Astrocyte (in vitro differentiated cells and primary cell): ENCODE data around the gene TM4SF20. TPM values are rescaled to one million over a fixed set of nuclear protein-coding genes. Genes with fewer than 3 reads are reported as not detected.
A peak's percentile ranks its signal among the peaks of the same experiment; 100 is the strongest.

Experiments
- DNase-seq: peaks from one replicate; pipeline ENCODE4 v3.0.0-alpha.2; 2010; ENCODE audit warnings: low read depth
- FAIRE-seq: peaks from 2 replicates; lab custom pipeline; 2011; peaks lifted over from hg19 to GRCh38; lab: Jason Lieb, UNC
- H2AFZ ChIP-seq: 2 replicates; pipeline ENCODE4 v1.6.0; 2012; ENCODE audit warnings: low read depth, low read length, inconsistent platforms
- H3K27ac ChIP-seq: 2 replicates; pipeline ENCODE4 v1.5.1; 2011; ENCODE audit warnings: low read depth, low read length, inconsistent platforms
- H3K27me3 ChIP-seq: 2 replicates; pipeline ENCODE4 v1.6.0; 2011; ENCODE audit warnings: low read length, inconsistent platforms; ENCODE audit not compliant: insufficient read depth
- H3K36me3 ChIP-seq: 2 replicates; pipeline ENCODE4 v1.5.1; 2011; ENCODE audit warnings: low read length, inconsistent platforms; ENCODE audit not compliant: insufficient read depth
- H3K4me1 ChIP-seq: 2 replicates; pipeline ENCODE4 v1.5.1; 2011; ENCODE audit warnings: low read length, inconsistent platforms; ENCODE audit not compliant: insufficient read depth
- H3K4me2 ChIP-seq: 2 replicates; pipeline ENCODE4 v1.6.0; 2012; ENCODE audit warnings: low read length, inconsistent platforms
- H3K4me3 ChIP-seq: 2 replicates; pipeline ENCODE4 v1.5.1; 2011; ENCODE audit warnings: low read depth, mild to moderate bottlenecking, low read length, inconsistent platforms; ENCODE audit not compliant: insufficient read depth
- H3K79me2 ChIP-seq: 2 replicates; pipeline ENCODE4 v1.6.0; 2012; ENCODE audit warnings: mild to moderate bottlenecking, low read length, inconsistent platforms; ENCODE audit not compliant: insufficient read depth
- H3K9ac ChIP-seq: 2 replicates; pipeline ENCODE4 v1.6.0; 2012; ENCODE audit warnings: mild to moderate bottlenecking, low read length, inconsistent platforms
- H3K9me3 ChIP-seq: 2 replicates; pipeline ENCODE4 v1.5.1; 2012; ENCODE audit warnings: low read depth, mild to moderate bottlenecking, low read length, inconsistent platforms; ENCODE audit not compliant: insufficient read depth
- H4K20me1 ChIP-seq: 2 replicates; pipeline ENCODE4 v1.6.0; 2012; ENCODE audit warnings: low read length, inconsistent platforms; ENCODE audit not compliant: insufficient read depth
- H3K27ac Mint-ChIP-seq: one replicate; pipeline ENCODE4 v1.8.0; 2021; ENCODE audit warnings: mild to moderate bottlenecking, mixed read lengths; ENCODE audit not compliant: unreplicated experiment
- H3K27me3 Mint-ChIP-seq: one replicate; pipeline ENCODE4 v1.8.0; 2021; ENCODE audit warnings: low read depth, mixed read lengths; ENCODE audit not compliant: unreplicated experiment
- H3K36me3 Mint-ChIP-seq: one replicate; pipeline ENCODE4 v1.8.0; 2021; ENCODE audit warnings: low read depth, mixed read lengths; ENCODE audit not compliant: unreplicated experiment
- H3K4me1 Mint-ChIP-seq: one replicate; pipeline ENCODE4 v1.8.0; 2021; ENCODE audit warnings: low read depth, mixed read lengths; ENCODE audit not compliant: unreplicated experiment
- H3K4me3 Mint-ChIP-seq: one replicate; pipeline ENCODE4 v1.8.0; 2021; ENCODE audit warnings: mild to moderate bottlenecking, moderate library complexity, mixed read lengths; ENCODE audit not compliant: unreplicated experiment
- H3K9me3 Mint-ChIP-seq: one replicate; pipeline ENCODE4 v1.8.0; 2021; ENCODE audit warnings: mild to moderate bottlenecking, mixed read lengths; ENCODE audit not compliant: unreplicated experiment
- EZH2 ChIP-seq: IDR thresholded peaks from 2 replicates; pipeline ENCODE4 v1.6.1; 2012; ENCODE audit warnings: mild to moderate bottlenecking, low read length, inconsistent platforms; ENCODE audit not compliant: insufficient read depth
- total RNA-seq: library from RNA; stranded (reverse); gene quantifications from 2 replicates; pipeline ENCODE4 v1.2.1, GENCODE V29; 2021
- TF ChIP-seq, protein P1 (sequence below): IDR thresholded peaks from 2 replicates; pipeline ENCODE4 v1.5.1; 2011; ENCODE audit warnings: low read depth, mild to moderate bottlenecking, inconsistent platforms, low read length, moderate library complexity; ENCODE audit not compliant: insufficient read depth

TM4SF20 gene
- total RNA-seq, 1 donor from 2014 or later = not detected

DNA sequence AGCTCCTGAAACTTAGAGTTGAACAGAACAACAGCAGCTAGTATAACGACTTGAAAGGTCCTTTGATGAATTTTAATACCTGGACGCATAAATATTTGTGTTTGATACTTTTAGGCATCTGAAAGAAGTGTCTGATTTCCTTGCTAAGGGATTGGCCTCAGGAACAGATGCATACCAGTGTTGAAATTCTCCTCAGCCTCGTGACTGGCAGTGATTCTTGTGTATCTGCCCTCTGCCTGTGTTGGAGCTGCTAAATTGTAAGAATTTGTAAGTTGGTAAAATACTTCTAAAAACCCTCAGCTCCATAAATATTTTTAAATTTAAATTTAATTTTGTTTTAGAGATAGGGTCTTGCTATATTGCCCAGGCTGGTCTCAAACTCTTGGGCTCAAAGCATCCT is 31.1 kb upstream of the TM4SF20 start:
- Mint-ChIP-seq H3K27me3 (no peaks in the 10 kb centered on the region), H3K4me3 (no peak overlapping the region), H3K27ac (peak overlapping the region; percentile 41), H3K4me1 (peaks cover 34% of the 10 kb centered on the region), H3K9me3 (no peaks in the 10 kb centered on the region), H3K36me3 (no peaks in the 10 kb centered on the region)
- H3K4me1 ChIP-seq = peaks cover 30% of the 10 kb centered on the region
- DNase-seq (no peak), FAIRE-seq (no peak)
- no peaks in the 10 kb centered on the region for H3K36me3 ChIP-seq
- H3K9ac ChIP-seq = no peak overlapping the region
- no peak overlapping the region for H3K27ac ChIP-seq
- no peaks in the 10 kb centered on the region for H4K20me1 ChIP-seq
- H2AFZ ChIP-seq = no peak overlapping the region
- H3K4me2 ChIP-seq = no peak overlapping the region
- no peaks in the 10 kb centered on the region for H3K79me2 ChIP-seq
- no peak overlapping the region for H3K4me3 ChIP-seq
- no peaks in the 10 kb centered on the region for H3K9me3 ChIP-seq
- TF ChIP-seq, protein P1, sequence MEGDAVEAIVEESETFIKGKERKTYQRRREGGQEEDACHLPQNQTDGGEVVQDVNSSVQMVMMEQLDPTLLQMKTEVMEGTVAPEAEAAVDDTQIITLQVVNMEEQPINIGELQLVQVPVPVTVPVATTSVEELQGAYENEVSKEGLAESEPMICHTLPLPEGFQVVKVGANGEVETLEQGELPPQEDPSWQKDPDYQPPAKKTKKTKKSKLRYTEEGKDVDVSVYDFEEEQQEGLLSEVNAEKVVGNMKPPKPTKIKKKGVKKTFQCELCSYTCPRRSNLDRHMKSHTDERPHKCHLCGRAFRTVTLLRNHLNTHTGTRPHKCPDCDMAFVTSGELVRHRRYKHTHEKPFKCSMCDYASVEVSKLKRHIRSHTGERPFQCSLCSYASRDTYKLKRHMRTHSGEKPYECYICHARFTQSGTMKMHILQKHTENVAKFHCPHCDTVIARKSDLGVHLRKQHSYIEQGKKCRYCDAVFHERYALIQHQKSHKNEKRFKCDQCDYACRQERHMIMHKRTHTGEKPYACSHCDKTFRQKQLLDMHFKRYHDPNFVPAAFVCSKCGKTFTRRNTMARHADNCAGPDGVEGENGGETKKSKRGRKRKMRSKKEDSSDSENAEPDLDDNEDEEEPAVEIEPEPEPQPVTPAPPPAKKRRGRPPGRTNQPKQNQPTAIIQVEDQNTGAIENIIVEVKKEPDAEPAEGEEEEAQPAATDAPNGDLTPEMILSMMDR = no peak
- no peak for TF ChIP-seq EZH2
- no peaks in the 10 kb centered on the region for H3K27me3 ChIP-seq

DNA sequence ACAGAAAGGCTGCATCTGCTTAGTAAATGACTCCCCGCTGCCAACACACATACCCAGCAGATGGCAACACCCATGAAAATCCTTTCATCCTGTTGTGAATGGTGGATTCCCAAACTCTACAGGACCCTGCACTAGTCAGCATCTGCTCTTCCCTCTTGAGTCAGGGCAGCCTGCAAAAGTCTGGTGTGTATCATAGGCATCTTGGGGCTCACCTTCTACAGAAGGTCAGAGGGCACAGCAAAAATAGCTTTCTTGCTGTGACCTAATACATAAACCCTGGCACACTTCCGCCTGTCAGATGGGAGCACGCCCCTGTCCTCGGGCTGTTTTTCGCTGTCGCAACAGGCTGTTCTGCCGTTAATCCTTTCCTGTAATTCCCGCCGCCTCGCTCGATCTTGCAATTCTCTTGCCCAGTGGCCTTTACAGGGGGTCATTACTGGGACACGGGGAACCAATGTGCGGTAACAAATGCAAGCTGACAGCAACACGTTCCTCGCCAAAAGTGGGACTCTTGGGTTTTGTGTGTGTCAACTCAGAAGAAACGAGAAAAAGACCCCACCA is 28.6 kb upstream of the TM4SF20 start:
- H3K79me2 ChIP-seq = no peaks in the 10 kb centered on the region
- no peak for TF ChIP-seq EZH2
- H3K36me3 Mint-ChIP-seq = no peaks in the 10 kb centered on the region
- no peak overlapping the region for H3K4me2 ChIP-seq
- H2AFZ ChIP-seq = no peak overlapping the region
- H3K36me3 ChIP-seq = no peaks in the 10 kb centered on the region
- peaks cover 25% of the 10 kb centered on the region for H3K4me1 Mint-ChIP-seq
- H3K9me3 Mint-ChIP-seq = no peaks in the 10 kb centered on the region
- H3K4me3 ChIP-seq = no peak overlapping the region
- no peak for FAIRE-seq
- H3K27ac Mint-ChIP-seq = no peak overlapping the region
- peaks cover 24% of the 10 kb centered on the region for H3K4me1 ChIP-seq
- H3K9ac ChIP-seq = no peak overlapping the region
- H3K4me3 Mint-ChIP-seq = no peak overlapping the region
- H3K27me3 ChIP-seq = no peaks in the 10 kb centered on the region
- no peaks in the 10 kb centered on the region for H4K20me1 ChIP-seq
- peaks cover 4% of the 10 kb centered on the region for H3K27me3 Mint-ChIP-seq
- no peaks in the 10 kb centered on the region for H3K9me3 ChIP-seq
- H3K27ac ChIP-seq = no peak overlapping the region
- DNase-seq = no peak

DNA sequence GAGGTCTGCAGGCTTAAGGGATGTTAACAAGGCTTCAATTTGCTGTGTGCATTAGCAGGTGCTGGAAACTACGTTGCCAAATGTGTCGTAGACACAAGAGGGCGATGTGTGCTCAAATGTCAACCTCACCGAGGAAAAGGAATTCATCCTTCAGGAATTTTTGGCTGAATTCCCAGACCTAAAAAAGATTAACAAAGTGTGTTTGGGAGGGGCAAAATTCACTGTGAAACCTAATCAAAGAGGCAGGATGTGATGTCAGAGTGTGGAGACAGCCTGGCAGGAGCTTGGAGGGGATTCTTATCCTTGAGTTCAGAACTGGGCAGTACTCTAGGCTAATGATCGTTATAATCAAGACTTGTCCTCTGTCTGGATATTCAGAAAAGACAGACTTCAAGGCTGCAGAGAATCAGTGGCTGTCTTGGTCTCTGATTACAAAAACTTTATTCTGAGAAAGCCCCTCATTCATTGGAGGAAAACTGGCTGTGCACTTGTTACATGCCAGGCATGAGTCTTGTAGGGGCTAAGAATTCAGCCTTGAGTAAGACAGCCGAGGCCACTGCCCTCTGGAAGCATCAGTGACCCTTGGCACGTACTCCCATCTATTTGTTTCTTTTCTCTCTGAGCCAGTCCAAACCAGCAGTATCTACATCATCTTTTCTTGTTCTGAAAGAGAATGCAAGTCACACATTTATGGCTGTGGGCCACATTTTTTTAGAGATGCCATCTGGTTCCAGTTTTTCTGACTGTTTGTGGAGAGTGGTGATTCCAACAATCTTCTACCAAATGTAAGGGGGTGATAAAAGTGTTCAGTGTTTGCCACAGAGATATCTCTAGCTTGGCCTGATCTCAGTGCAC is 27.3 kb upstream of the TM4SF20 start:
- H3K36me3 Mint-ChIP-seq = no peaks in the 10 kb centered on the region
- FAIRE-seq = peak; percentile 82
- TF ChIP-seq EZH2 = no peak
- TF ChIP-seq, protein P1 = peak; percentile 95
- peak overlapping the region; percentile 73 for H3K27ac Mint-ChIP-seq
- Histone ChIP-seq H3K27me3 (no peaks in the 10 kb centered on the region), H3K79me2 (no peaks in the 10 kb centered on the region), H3K9me3 (no peaks in the 10 kb centered on the region), H2AFZ (peak overlapping the region; percentile 45), H3K9ac (peak overlapping the region; percentile 49), H4K20me1 (no peaks in the 10 kb centered on the region), H3K27ac (peak overlapping the region; percentile 77), H3K4me3 (peak overlapping the region; percentile 6), H3K36me3 (no peaks in the 10 kb centered on the region), H3K4me2 (peak overlapping the region; percentile 69), H3K4me1 (peaks cover 15% of the 10 kb centered on the region)
- no peak overlapping the region for H3K4me3 Mint-ChIP-seq
- H3K4me1 Mint-ChIP-seq = peaks cover 13% of the 10 kb centered on the region
- H3K27me3 Mint-ChIP-seq = peaks cover 6% of the 10 kb centered on the region
- DNase-seq = peak; percentile 96
- no peaks in the 10 kb centered on the region for H3K9me3 Mint-ChIP-seq
